Stimulated activated CD8-positive, alpha-beta memory T cell treated with anti-CD3 and anti-CD28 coated beads, Interleukin-4, amount 100 ng/mL, for 24 hours (primary cell): Measurements from ENCODE around the gene MAP2K1.
"Not testable (repeated sequence)": the region's sequence is repeated elsewhere in the genome, so short reads cannot be mapped to it uniquely, and the experiment has no call there.

Source experiments
- DNase-seq: peaks from one replicate; pipeline ENCODE4 v3.0.0-alpha.2; 2020; ENCODE audit warnings: low read depth

The MAP2K1 gene

GRCh38 chr15:66477011-66477410 is 90.3 kb downstream of the MAP2K1 start:
- DNase-seq: no peak

GRCh38 chr15:66480267-66480666 is 93.6 kb downstream of the MAP2K1 start:
- no peak for DNase-seq

- no peak for DNase-seq
Measured at GRCh38 chr15:66481107-66481856, 94.6 kb downstream of the MAP2K1 start.

- no peak for DNase-seq
Measured at GRCh38 chr15:66482539-66482938, 95.8 kb downstream of the MAP2K1 start.

GRCh38 chr15:66483131-66483566 is 96.4 kb downstream of the MAP2K1 start:
- DNase-seq: no peak

DNA sequence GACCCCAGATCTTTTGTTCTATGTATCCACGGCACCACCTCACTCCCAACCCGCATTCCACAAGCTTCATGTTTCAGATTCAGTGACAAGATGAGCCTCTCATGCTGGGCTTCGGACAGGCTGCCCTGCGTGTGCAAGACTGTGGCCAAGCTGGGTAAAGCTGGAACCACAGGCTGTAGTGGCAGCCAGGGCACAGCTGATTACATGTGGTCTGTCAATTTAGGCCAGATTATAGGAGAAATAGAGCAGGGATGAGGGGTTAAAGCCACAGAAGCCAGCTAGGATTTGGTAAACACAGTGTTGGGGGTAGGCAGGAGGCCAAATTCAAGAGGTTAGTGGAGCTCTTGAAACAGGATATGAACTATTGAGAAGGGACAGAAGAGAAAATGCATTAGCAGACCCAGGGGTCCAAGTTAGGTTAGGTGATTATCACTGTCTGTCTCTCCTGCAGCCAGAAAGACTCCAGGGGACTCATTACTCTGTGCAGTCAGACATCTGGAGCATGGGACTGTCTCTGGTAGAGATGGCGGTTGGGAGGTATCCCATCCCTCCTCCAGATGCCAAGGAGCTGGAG is 97.9 kb downstream of the MAP2K1 start:
- no peak for DNase-seq

- no peak for DNase-seq
Measured at GRCh38 chr15:66486887-66487286, 100.2 kb downstream of the MAP2K1 start.

- no peak for DNase-seq
Measured at GRCh38 chr15:66488525-66488924, 101.8 kb downstream of the MAP2K1 start.

DNA sequence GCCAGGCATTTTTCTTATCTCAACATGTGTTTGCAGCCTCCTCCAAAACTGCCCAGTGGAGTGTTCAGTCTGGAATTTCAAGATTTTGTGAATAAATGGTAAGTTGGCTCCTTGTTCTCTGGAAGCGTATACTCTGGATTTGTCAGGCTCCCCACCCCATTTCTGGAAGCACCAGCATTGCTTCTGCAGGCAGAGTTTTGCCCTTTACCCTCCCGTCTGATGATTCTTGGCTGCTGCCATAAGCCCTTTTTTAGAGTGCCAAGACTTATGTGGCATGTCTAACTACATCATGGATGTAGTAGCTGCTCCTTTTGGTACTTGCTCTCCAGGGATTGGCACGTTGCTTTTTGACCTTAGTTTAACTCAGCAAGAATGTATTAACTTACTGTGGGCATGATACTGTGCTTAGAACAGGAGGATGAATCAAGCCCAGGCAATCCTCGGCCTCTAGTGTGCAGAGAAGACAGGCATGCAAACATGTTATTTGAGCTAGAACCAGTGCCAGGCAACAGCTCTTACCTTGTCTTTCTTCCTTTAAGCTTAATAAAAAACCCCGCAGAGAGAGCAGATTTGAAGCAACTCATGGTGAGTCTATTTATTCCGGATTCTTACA is 102.6 kb downstream of the MAP2K1 start:
- DNase-seq: no peak

GRCh38 chr15:66491846-66492245 is 105.1 kb downstream of the MAP2K1 start:
- DNase-seq: no peak

- DNase-seq: no peak
Measured at GRCh38 chr15:66494262-66494661, 107.5 kb downstream of the MAP2K1 start.

GRCh38 chr15:66496951-66497501 is 110.3 kb downstream of the MAP2K1 start:
- DNase-seq: no peak

GRCh38 chr15:66497502-66498455 is 111.1 kb downstream of the MAP2K1 start, which contains the start of gene SNAPC5:
Gene SNAPC5 (minus strand): TSS chr15:66497762. CDS start chr15:66497731, 31 bp downstream.
- peak; percentile 98 for DNase-seq

DNA sequence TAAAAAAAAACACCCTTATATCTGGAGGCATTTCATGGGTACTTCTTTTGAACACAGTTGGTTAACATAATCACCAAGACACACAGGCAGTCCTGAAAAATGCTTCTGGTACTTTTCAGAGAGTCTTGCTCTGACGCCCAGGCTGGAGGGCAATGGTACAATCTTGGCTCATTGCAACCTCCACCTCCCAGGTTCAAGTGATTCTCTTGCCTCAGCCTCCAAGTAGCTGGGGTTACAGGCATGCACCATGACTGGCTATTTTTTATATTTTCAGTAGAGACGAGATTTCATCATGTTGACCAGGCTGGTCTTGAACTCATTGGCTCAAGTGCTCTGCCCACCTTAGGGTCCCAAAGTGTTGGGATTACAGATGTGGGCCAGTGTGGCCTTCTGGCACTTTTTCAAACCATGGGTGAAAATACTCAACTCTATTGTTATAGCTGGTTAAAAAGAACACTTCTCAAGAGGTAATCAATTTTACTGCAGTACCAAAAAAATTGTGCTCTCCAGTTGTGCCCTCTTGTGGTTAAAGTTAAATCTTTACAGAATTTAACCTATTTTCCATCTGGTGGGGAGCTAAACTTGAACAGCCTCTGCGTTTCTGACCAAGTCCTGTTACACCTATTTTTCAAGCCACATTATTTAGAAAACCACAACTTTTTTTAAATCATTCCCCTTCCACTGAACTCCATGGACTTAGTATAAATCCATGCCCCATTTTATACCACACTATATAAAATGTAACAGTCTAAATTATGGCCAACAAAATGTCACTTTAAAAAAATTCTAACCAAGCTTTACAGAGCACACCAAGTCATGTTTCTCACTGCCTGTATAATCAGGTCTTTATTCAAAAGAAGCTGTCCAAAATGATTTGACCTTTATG is 112.0 kb downstream of the MAP2K1 start:
- DNase-seq: no peak

- not testable (repeated sequence) for DNase-seq
Measured at GRCh38 chr15:66500346-66500745, 113.6 kb downstream of the MAP2K1 start.

- no peak for DNase-seq
Measured at GRCh38 chr15:66502491-66502890, 115.8 kb downstream of the MAP2K1 start.

DNA sequence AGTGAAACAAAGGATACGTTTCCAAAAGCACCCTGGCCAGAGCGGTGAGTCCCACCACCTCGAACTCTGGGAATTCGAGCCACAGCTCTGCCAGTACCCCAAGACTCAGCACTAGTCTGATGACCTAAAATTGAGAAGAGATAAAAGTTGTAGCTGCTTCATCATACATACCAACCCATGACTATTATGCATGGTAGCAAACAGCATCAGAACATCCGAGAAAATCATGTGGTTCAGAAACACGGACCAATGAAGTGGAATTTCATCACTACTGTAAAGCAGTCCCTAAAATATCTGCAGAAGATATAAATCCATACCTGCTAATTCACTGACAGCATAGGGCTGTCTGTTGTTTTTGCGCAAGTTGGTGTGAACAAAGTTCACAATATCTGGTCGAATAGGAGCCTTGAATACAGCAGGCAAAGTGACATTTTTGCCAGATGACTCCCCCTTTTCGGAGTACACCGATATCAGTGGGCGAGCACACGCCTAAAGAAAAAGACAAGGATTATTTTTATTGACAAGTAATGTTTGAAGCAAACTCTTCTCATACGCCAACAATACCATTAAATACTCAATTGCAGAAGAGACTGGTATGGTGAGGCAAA is 116.4 kb downstream of the MAP2K1 start:
- not testable (repeated sequence) for DNase-seq

DNA sequence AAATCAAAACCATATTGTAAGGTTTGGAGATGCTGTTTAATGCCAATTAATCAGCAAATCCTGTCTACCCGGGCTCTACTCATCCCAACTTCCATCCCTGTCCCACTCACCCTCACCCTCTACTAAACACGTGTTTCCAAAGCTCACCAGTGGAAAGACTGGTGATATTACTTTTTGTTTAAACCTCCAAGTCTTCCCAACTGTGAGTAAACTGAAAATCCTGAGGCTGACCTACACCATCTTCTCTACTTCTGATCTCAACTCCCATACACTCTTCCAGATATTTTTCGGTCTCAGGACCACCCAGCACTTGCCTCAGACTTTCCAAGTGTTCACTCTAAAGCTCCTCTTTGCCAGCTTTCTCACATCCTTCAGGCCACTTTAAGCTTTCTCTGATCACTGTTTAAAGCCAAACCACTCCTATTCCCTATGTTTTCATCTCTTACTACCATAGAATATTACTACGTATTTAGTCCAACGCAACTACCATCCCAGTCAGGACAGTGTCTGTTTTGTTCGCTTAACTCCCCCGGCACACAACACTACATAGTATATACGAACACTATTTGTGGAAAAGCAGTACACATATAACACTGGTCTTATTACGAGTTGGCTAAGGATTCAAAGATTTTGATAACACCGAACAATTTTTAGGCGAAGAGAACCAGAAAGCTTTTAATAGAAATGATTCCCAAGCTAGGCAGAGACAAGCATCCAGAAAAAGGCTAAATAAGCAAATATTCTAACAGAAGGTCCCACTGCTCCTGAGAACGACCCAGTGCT is 117.3 kb downstream of the MAP2K1 start:
- DNase-seq: no peak
